Stimulated activated CD4-positive, alpha-beta T cell treated with anti-CD3 and anti-CD28 coated beads, Interleukin-1b, Interleukin-23, amount 100 ng/mL, for 4 hours (primary cell): ENCODE data around the gene PRICKLE2.

ENCODE experiments used
- DNase-seq, 2 donors: peaks; one replicate each; pipeline ENCODE4 v3.0.0-alpha.2; 2020; ENCODE audit warnings: low read depth in 2 of 2

PRICKLE2 gene

DNA sequence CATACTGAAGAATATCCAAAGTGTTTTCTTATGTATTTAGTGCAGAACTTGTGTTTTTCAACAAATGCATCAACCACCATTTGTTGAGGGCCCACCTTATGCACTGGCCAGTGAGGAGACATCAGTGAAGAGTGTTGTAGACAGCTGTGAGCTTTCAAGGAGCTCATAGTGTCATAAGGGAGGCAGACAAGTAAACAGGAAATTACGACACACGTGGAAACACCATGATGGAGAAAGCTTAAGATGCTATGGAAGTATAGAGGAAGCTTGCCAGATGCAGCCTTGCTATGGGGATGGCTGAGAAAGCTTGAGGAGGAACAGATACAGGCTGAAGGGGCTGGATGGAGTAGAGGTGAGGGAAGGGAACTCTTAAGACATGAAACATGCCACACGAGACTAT, 151.2 kb downstream of the PRICKLE2 start:
- DNase-seq = no peak

DNA sequence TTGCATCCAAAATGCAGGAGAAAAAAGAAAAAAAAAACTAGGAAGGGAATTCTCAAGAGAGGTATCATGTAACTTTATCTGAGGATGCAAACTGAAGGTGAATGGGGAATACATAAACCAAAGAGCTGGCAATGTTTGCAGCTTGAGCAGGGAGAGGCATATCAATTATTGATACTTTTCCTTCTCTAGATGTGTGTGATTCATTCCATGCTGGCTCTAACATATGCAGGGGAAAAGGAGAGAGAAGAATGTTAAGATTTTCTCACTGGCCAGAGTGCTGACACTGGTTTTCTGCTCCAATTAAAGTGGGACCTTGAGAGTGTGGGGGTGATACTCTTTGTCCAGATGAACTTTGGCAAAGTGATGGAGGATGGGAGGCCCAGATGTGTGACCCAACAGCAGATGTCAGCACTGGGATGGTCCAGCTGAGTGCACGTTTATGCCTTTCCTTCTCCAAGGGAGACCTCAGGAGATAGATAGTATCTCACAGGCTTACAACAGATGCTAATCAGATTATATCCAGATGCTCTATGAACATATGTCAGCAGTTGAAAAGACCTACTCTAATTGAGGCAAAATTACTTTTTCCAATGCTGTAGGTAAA, 152.0 kb downstream of the PRICKLE2 start:
- no peak for DNase-seq

DNA sequence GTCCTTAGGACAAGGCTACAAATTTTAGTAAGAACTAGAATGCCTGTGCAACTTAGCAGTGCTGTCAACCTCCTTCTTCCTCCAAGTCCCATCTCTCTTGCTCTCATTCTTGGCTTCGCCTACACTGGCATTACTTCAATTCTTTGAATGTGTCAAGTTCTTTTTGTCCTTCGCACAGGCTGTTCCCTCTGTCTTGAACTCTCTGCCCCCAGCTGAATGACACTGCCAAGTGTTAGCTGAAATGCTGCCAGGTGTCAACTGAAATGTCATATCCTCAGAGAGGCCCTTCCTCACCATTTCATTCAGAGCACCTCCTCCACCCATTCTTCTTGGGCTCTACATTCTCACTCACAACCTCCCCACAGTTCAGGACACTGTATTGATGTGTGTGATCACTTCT, 153.1 kb downstream of the PRICKLE2 start:
- DNase-seq = no peak

DNA sequence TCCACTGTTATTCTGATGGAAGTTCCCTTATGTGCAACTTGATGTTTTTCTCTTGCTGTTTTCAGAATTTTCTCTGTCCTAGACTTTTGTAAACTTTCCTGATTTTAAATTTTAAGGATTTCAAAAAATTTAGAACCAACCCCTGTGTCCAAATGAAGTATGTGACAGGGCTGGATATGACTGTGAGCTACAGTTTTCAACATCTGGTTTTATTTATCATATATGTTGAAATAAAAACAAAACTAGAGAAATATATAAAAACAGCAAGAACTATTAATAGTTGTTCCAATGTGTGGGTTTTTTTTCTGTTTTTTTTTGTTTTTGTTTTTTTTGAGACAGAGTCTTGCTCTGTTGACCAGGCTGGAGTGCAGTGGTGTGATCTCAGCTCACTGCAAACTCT, 154.6 kb downstream of the PRICKLE2 start:
- no peak for DNase-seq

DNA sequence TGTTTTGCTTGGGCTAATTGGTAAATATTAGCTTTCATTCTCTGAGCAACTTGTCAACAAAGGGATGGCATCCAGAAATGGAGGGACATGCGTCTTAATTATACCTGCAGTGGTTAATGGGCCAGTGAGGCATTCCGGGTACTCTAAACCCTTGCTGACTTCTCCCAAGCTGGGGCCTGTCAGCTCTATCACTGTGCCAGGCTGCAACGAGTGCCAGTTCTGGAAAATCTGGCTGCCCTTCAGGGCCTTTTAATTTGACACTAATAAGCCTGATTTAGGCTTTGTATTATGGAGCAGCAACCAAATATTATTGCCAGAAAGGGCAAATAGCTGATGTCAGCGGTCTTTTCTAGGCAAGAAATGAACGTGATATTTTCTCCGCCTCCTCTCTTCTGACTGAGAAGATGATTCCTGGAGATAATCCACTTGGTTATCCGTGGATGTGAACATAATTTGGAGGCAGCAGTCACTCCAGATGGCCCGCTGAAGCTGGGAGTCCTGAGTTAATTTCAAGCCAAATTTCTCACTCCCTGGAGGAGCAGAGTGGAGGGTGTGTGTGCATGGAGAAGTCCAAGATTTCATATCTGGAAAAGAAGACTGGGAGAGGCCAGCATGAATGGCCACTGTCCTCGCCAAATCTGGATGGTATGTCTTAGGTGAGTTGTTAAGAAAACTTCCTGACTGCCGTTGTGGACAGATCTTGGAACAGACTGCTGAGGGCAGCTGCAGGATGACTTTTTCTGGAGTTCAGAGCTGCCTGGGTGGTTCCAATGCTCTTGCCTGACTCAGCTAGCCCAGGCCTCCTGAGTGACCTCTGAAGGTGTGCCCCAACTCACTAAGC, 157.5 kb downstream of the PRICKLE2 start:
- no peak for DNase-seq

DNA sequence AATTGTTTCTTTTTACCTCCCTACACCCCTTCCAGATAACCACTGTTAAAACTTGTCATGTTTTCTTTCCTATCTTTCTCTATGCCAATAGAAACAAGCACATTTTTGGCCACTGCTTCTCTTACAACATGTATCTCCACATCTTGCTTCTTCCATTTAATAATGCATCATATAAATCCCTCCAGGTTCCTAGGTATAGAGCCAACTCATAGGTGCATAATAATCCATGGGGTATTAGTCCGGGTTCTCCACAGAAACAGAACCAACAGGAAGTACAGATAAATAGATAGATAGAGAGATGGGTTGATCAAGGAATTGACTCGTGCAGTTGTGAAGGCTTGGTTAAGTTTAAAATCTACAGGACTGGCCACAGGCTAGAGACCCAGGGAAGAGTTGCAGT, 160.5 kb downstream of the PRICKLE2 start:
- DNase-seq = no peak

DNA sequence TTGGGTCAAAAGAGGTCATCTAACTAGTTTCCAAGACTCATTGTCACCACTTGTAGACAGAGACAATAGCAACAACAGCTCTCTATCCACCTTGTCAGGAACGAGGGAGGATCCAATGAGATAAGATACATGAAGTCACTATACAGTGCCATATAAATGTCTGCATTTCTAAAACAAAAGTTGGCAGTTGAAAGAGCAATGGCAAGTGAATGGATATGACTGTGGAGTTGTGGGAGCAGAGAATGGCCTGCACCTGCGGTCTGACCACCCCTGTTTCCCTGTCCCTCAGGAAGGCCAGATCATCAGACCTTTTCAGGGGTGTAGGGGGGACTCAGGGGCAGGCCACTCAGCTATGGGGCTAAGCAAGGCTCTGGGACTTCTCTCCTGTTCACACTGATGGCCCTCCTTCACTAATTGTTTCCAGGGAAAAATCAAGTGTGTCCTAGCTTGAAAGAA, 161.3 kb downstream of the PRICKLE2 start:
- DNase-seq = no peak

DNA sequence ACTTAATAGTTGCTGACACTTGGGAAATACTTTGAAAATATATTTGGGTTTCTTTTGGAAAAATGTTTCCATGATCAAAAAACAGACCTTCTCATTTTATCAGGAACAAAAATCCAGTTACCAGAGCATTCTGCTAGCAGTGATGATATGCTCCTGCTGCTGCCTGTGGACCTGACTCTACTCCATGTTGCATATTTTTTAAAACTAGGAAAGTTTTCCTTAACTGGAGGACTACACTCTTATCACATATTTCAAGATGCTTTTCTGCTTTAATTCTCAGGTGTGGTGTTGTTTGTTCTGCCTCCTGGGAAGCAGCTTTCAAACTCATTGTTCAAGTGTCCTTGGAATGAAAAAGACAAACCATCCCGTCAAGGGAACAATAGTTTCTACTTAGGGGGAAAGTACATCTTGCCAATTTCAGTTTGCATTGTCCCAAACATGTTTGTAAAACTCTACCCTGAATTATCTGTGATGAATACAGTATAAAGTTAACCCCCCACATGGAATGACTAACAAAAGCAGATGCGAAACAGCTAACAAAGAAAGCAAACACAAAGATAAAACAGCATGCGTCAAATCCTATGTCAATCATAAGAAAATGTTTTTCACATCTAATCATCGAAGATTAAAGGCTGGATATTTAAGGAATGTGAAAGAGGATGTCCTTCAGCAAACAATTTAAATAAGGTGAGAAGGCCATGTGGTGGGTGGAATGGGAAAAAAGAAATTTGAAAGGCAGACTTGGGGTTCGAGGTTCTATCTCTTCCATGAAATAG, 161.9 kb downstream of the PRICKLE2 start:
- no peak for DNase-seq

DNA sequence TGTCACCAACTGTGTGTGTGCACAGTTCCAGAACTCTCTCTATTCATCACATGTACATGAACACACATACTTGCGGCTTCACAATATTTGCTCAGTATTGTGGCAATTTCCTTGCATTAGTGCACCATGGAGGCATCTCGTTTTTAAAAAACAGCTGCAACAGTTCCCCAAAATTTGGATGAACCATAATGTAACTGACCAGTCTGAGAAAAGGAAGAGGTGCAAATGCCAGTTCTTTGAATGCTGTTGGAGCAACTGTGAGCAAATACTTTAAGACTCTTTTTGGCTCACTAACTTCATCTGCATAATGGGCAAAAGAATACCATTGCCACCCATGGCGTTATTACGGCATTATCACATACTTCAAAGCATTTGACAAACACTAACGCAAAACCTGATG, 163.6 kb downstream of the PRICKLE2 start:
- no peak for DNase-seq

DNA sequence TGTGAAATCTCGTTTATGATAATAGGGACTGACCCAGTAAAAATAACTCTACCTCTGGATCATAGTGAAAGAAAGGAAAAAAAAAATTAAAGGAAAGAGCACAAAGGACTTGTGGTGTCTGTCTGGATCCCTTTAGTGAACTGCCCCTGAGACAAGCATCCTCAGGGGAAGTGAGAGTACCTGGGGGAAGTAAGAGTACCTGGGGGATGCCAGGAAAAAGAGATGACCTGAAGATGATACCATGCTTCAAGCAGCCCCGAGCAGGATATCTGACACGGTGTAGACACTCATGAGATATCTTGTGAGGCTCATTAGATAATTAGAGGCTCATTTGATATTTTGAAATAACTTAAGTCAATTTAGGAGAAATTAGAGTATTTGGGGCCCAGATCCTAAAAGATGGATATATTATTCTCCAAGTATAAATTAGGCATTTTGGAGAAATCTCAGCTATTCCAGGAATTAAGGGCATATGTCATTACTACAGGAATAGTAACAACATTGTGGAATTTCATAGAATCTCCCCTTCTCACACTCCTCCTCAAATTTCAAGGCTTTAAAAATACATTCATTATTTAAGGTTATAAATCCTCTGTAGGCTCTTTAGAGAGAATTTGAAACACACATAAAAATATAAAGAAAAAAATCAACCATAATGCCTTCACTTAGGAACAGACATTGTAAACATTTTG, 165.6 kb downstream of the PRICKLE2 start:
- DNase-seq = no peak

DNA sequence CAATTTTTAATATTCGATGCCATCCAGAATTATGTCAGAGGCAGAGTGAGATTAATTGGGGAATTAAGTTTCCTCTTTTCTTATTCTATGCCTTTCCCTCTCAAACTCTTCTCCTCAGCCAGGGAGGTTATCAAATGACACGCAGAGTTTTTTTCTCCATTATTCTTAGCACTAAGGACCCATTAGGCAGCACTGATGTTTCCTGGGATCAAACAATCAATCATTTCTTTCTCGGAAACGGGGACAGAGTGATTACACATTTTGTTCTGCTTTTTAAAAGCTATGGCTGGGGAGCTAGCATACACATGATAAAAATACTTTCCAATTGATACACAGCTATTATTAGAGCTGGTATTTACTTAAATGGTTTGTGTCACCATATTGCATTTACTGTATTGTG, 166.7 kb downstream of the PRICKLE2 start:
- no peak for DNase-seq

DNA sequence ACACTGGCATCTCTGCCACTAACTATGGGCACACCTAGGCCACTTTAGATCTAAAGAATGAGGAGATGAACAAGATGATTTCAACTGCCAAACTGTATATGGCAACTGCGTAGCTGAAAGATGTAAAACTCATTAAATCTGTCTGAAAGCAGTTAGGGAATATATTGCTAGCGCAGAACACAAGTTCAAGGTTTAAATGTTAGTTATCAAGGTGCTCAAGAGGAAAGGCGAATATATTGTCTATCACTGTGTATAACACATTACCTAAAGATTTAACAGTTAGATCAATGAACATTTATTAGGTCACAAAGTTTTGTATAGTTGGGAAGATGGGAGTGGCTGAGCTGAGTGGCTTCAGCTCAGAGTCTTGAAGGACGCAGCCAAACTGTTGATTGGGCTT, 168.0 kb downstream of the PRICKLE2 start:
- DNase-seq = no peak

DNA sequence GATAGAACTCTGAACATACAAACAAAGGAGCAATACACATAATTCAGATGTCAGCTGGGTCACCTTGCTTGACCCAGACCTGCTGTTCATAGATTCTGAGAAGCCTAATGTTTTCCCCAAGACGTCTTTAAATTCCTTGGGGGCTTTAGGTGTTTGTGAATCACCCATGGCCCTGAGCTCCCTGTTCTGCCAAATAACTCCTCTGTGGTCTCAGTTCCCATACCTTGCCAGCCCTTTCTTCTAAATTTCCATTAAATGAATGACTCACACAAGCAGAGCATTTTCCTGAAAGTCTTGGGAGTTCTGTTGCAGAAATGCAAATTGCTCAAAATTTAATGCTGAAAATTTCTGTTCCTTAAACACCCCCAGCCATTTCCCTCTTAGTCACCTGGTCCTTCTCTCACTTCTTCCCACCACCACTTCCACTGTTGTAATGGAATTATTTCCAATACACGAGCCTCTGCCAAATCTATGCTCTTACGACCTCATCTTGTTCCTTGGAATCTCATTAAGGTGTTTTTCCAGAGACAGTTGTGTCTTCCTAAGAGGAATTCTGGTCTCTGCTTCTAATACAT, 168.6 kb downstream of the PRICKLE2 start:
- DNase-seq = no peak

DNA sequence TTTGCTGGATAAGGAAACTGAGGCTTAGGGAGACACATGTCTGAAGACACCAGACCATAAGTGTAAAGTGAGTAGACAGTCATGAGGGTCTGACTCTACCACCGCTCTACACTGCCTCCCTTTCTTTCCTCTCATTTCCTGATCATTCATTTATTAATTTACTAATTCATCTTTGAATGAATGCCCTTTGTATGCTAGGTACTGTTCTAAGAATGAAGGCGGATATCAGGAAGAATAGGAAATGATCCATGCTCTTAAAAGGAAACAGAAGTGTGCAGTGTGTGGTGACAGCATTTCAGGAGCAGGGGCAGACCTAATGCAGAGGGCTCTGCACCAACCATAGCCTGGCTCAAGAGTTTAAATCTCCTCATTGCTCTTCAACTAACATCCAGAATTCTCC, 170.2 kb downstream of the PRICKLE2 start:
- no peak for DNase-seq

DNA sequence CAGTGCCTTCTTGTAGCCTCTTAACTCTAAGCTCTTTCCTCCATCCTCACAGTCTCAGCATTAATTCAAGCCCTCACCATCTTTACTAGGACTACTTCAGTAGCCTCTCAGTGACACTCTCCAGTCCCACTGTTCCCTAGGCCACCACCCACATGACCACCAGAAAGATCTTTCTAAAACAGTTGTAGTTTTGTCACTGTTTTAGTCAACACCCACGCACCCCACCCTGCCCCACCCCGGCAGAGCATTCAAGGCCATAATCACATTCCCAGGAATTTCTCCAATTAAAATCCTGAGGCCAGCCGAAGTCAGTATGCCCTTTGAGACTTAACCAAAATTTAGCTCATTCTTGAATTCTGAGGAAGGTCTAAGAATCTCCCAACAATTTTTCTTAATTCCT, 170.8 kb downstream of the PRICKLE2 start:
- DNase-seq = no peak

DNA sequence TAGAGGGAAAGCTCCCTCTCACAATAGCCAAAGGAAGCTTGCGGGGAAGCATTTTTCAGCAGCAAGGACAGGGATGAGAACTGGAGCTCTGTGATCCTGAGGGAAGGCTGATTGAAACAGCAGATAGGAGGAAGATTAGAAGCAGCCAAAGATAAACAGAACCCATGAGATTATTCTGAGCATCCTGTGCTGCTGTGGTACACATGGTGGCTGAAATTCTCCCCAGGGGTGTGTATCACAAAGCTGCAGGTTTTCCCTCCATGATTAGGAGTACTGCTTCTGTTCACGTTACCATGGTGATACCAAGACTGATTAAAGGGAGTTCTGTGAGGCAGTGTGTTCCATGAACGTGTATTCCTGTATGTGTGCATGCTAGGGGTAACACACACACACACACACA, 171.7 kb downstream of the PRICKLE2 start:
- no peak for DNase-seq

DNA sequence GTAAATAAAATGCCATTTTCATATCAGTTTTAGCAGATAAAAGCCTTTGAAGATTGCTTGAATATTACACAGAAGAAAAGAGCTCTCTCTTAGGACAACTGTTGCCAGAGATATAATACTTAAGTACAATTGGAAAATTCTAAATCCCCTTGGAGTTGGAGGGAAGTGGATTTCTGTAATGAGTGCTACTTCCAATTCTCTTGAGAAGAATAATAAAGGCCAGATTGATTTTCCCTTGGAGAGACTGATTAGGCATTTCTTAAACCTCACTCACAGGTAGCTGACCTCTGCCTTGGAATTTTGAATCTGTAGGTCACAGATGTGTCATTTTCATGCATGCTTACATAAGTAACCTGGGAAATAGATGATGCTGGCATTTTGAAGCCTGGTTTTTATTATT, 172.1 kb downstream of the PRICKLE2 start:
- no peak for DNase-seq

DNA sequence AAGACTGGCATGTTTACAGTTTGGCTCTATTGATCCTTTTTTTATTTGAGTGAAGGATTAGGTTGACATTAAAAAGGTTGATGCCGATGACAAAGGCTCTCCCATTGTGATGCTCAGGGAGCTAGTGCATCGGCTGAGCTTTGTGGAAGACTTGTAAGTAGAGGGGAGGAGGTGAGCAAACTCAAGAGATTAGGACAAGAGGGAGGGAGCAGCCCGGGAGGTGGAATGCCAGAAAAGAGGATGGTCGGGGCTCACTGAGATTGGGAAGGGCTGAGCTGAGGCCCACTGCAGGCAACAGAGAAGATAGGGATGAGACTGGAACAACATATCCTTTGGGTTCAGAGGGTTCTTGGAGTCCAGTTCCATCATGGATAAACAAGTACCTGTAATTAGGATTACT, 175.4 kb downstream of the PRICKLE2 start:
- no peak for DNase-seq

DNA sequence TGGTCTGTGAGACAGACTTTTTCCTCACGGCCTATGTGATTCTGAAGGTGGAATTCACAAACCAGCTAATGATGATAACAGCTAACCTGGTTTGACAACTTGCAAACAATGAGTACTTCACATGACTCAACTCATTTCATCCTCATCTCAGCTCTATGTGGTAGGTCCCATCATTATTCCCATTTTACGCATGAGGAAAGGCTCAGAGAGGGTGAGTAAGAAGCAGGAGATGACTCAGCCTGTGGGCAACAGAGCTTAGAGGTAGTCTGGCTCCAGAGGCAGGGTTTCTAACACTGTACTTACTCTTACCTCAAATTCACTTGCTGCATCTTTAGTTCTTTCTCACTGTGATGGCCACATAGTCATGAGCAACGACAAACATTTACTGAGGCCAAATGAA, 176.1 kb downstream of the PRICKLE2 start:
- no peak for DNase-seq

DNA sequence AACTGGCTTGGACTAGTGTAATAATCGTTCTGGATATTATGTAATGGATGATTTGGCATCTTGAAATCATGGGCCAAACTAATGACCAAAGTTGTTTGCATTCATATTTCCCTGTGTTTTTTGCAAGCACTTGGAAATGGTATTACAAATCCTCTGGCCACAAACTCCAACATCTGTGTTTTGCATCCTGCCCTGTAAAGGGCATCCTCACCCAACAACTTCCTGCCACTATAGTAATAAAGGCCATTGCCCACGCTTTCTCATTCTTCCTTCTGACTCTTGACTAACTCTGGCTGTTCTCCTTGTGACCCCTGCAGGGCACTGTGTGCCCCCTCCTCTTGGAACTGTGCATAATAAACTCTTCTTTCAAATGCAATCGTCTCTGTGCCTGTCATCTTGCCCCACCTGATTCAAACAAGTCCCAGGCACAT, 176.6 kb downstream of the PRICKLE2 start:
- no peak for DNase-seq

DNA sequence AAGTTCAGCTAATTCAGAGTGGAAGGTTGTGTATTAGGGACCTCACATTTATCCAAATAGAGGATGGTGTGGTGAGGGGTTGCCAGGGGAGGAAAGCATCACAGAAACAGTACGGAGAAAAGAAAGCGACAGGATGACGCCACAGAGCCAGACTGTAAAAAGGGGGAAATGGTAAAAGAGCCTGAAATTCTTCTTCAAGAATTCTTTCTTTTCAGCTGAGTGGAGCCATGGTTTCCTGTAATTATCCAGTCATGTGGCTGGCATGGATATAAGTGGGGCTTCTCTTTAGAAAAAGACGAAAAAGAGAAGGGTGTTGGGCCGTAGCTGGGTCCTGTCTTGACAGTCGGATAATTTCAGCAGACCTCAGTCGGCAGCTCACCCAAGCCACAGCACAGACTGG, 177.5 kb downstream of the PRICKLE2 start:
- DNase-seq = no peak
